ENCODE results near the gene LAIR1.
"Not testable (repeated sequence)": the region's sequence is repeated elsewhere in the genome, so short reads cannot be mapped to it uniquely, and the experiment has no call there.

The LAIR1 gene

DNA sequence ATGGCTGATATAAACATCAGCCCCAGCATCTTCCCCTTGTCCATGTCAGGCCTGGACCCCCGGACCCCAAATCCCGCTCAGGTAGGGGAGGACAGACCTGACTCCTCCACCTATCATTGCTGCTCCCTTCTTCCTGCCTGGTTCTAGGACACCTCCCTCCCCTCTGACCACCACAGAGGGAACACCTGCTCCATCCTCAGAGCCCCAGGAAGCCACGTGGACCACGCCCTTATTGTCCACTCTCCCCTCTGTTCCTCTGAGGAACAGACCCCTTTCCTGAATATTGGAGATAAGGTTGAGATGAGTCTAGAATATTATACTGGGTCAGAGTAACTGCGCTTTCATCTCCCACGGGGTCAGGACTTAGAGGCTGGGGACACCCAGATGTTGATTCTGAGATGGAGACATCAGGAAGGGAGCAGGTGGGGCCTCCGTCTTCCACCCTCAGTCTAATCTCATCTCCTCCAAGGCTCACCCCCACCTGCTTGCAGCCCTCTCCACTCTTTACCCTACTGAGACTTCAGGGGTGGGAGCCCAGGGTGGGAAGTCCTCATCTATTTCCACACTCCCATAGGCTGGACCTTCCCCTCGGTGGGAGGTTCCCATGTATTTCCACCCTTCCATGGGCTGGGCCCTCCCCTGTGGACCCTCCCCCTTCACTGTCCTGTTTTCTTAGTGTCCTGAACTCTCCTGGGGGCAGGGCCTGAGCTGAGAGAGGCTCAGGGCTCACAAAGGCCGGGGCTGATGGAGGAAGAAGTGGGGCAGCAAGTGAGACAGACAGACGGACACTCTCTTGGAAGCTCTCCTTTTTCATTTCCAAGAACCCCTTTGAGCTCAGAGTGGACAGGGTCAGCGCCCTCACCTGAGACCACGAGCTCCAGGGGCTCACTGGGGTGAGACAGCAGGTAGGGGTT lies 28.5 kb downstream of the LAIR1 start:
- Histone ChIP-seq H3K9ac (ENCODE audit: low read length) (no peak overlapping the region), H3K9me3 (ENCODE audit: control insufficient read depth, low read length) (no peaks in the 10 kb centered on the region), H3K4me3 (ENCODE audit: low read length) (no peak overlapping the region), H3K27me3 (ENCODE audit: control insufficient read depth, insufficient read depth, low read length) (peaks cover 7% of the 10 kb centered on the region), H3K36me3 (ENCODE audit: control insufficient read depth, insufficient read depth, low read length) (no peaks in the 10 kb centered on the region), H3K4me1 (ENCODE audit: control insufficient read depth, insufficient read depth, low read length) (no peaks in the 10 kb centered on the region)

GRCh38 chr19:54335164-54335563 lies 29.6 kb downstream of the LAIR1 start:
- Histone ChIP-seq H3K9me3 (ENCODE audit: control insufficient read depth, low read length) (no peaks in the 10 kb centered on the region), H3K27me3 (ENCODE audit: control insufficient read depth, insufficient read depth, low read length) (peaks cover 4% of the 10 kb centered on the region), H3K36me3 (ENCODE audit: control insufficient read depth, insufficient read depth, low read length) (no peaks in the 10 kb centered on the region), H3K4me1 (ENCODE audit: control insufficient read depth, insufficient read depth, low read length) (no peaks in the 10 kb centered on the region), H3K4me3 (ENCODE audit: low read length) (no peak overlapping the region), H3K9ac (ENCODE audit: low read length) (no peak overlapping the region)

DNA sequence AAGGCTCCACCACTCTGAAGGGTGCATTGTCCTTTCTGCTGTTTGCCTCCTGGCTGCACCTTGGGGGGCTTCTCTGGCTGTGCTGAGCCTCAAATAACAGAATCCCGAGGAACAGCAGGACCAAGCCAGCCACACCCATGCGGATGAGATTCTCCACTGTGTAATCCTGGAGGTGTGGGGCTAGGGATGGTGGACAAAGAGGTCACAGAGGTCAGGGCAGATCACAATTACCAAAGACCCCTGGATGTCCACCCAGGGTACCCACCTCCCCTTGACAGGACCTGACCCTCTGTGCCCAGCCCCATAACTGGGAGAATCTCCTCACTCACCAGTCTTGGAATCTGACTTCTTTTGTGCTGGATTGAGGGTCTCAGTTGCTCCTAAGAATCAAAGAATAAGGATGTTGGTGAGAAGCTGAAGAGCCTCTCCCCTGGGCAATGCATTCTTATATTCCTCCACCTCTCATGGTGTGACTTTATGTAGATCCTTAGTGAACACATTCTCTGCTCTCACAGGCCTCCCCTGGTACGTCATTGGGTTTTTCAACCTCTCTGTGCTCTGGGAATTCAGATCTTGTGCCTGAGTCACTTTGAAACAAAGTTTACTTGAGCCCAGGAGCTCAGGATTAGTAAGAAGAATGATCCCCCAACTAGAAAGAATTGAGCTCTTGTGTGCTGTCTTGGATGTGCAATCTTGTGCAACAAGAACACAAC lies 31.0 kb downstream of the LAIR1 start:
- Histone ChIP-seq H3K4me3 (ENCODE audit: low read length) (no peak overlapping the region), H3K36me3 (ENCODE audit: control insufficient read depth, insufficient read depth, low read length) (no peaks in the 10 kb centered on the region), H3K9ac (ENCODE audit: low read length) (no peak overlapping the region), H3K27me3 (ENCODE audit: control insufficient read depth, insufficient read depth, low read length) (peaks cover under 1% of the 10 kb centered on the region), H3K9me3 (ENCODE audit: control insufficient read depth, low read length) (no peaks in the 10 kb centered on the region), H3K4me1 (ENCODE audit: control insufficient read depth, insufficient read depth, low read length) (no peaks in the 10 kb centered on the region)

DNA sequence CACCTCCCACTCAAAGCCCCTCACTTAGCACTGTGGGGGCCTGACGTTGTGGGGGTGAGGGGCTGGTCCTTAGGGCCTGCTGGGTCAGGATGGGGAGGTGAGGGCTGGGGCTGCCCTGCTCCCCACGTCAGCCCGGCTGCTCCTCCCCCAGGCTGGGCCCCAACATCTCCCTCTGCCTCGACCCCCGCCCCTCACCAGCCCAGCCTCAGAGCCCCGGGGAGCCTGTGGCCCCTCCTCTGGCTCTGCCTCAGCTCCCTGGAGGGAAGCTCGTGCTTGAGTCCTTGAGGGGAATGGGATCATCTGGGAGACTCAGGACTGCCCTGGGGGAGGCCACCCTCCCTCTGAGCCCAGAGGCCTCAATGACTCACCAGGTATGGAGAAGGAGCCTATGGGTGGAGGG lies 32.6 kb downstream of the LAIR1 start:
- Histone ChIP-seq H3K4me3 (ENCODE audit: low read length) (no peak overlapping the region), H3K9me3 (ENCODE audit: control insufficient read depth, low read length) (no peaks in the 10 kb centered on the region), H3K36me3 (ENCODE audit: control insufficient read depth, insufficient read depth, low read length) (no peaks in the 10 kb centered on the region), H3K9ac (ENCODE audit: low read length) (no peak overlapping the region), H3K4me1 (ENCODE audit: control insufficient read depth, insufficient read depth, low read length) (no peaks in the 10 kb centered on the region), H3K27me3 (ENCODE audit: control insufficient read depth, insufficient read depth, low read length) (no peaks in the 10 kb centered on the region)

GRCh38 chr19:54331626-54332025 lies 33.1 kb downstream of the LAIR1 start:
- H3K4me3 ChIP-seq (ENCODE audit: low read length), result no peak overlapping the region
- no peaks in the 10 kb centered on the region for H3K4me1 ChIP-seq (ENCODE audit: control insufficient read depth, insufficient read depth, low read length)
- no peak overlapping the region for H3K9ac ChIP-seq (ENCODE audit: low read length)
- H3K27me3 ChIP-seq (ENCODE audit: control insufficient read depth, insufficient read depth, low read length), result no peaks in the 10 kb centered on the region
- H3K36me3 ChIP-seq (ENCODE audit: control insufficient read depth, insufficient read depth, low read length), result no peaks in the 10 kb centered on the region
- no peaks in the 10 kb centered on the region for H3K9me3 ChIP-seq (ENCODE audit: control insufficient read depth, low read length)

GRCh38 chr19:54329476-54330165 lies 35.1 kb downstream of the LAIR1 start:
- Histone ChIP-seq H3K4me1 (ENCODE audit: control insufficient read depth, insufficient read depth, low read length) (no peaks in the 10 kb centered on the region), H3K4me3 (ENCODE audit: low read length) (no peak overlapping the region), H3K36me3 (ENCODE audit: control insufficient read depth, insufficient read depth, low read length) (no peaks in the 10 kb centered on the region), H3K27me3 (ENCODE audit: control insufficient read depth, insufficient read depth, low read length) (peaks cover 3% of the 10 kb centered on the region), H3K9ac (ENCODE audit: low read length) (no peak overlapping the region), H3K9me3 (ENCODE audit: control insufficient read depth, low read length) (no peaks in the 10 kb centered on the region)

DNA sequence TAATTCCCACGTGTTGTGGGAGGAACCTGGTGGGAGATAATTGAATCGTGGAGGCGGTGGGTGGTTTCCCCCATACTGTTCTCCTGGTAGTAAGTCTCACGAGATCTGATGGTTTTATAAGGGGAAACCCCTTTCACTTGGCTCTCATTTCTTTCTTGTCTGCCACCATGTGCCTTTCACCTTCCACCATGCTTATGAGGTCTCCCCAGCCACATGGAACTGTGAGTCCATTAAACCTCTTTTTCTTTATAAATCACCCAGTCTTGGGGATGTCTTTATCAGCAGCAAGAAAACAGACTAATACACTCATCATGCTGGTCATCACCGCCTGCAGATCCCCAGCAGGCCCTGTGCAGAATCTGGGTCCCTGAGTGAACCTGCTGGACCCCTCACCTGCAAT lies 36.0 kb downstream of the LAIR1 start:
- H3K4me3 ChIP-seq (ENCODE audit: low read length); H3K9ac ChIP-seq (ENCODE audit: low read length): not testable (repeated sequence)

GRCh38 chr19:54325631-54326030 lies 39.1 kb downstream of the LAIR1 start:
- H3K9ac ChIP-seq (ENCODE audit: low read length), result no peak overlapping the region
- peaks cover 3% of the 10 kb centered on the region for H3K27me3 ChIP-seq (ENCODE audit: control insufficient read depth, insufficient read depth, low read length)
- H3K9me3 ChIP-seq (ENCODE audit: control insufficient read depth, low read length), result no peaks in the 10 kb centered on the region
- no peak overlapping the region for H3K4me3 ChIP-seq (ENCODE audit: low read length)
- H3K4me1 ChIP-seq (ENCODE audit: control insufficient read depth, insufficient read depth, low read length), result no peaks in the 10 kb centered on the region
- H3K36me3 ChIP-seq (ENCODE audit: control insufficient read depth, insufficient read depth, low read length), result no peaks in the 10 kb centered on the region

More for the DNA sequence above, 36.0 kb downstream of the LAIR1 start:
- not testable (repeated sequence) for H3K4me1 ChIP-seq (ENCODE audit: control insufficient read depth, insufficient read depth, low read length); H3K9me3 ChIP-seq (ENCODE audit: control insufficient read depth, low read length); H3K27me3 ChIP-seq (ENCODE audit: control insufficient read depth, insufficient read depth, low read length); H3K36me3 ChIP-seq (ENCODE audit: control insufficient read depth, insufficient read depth, low read length)

DNA sequence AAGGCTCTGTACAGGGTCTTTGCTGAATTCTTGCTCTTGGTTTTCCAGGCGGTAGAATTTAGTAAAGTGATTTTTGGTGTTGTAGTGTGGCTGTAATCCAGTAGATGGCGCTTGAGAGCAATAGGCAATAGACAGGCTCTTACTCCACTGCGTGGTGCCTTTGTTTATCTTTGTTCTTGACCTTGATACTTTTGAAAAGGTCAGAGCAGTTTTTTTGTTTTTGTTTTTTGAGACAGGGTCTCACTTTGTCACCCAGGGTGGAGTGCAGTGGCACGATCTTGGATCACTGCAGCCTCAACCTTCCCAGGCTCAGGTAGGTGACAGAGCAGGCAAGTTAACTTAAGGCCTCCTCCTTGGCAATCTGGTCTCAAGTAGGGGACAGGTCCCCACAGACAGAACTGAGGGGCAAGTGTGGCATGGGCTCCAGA lies 39.5 kb downstream of the LAIR1 start:
- Histone ChIP-seq H3K4me1 (ENCODE audit: control insufficient read depth, insufficient read depth, low read length) (no peaks in the 10 kb centered on the region), H3K27me3 (ENCODE audit: control insufficient read depth, insufficient read depth, low read length) (peaks cover 3% of the 10 kb centered on the region), H3K4me3 (ENCODE audit: low read length) (no peak overlapping the region), H3K36me3 (ENCODE audit: control insufficient read depth, insufficient read depth, low read length) (no peaks in the 10 kb centered on the region), H3K9ac (ENCODE audit: low read length) (peak overlapping the region; percentile 7), H3K9me3 (ENCODE audit: control insufficient read depth, low read length) (no peaks in the 10 kb centered on the region)

DNA sequence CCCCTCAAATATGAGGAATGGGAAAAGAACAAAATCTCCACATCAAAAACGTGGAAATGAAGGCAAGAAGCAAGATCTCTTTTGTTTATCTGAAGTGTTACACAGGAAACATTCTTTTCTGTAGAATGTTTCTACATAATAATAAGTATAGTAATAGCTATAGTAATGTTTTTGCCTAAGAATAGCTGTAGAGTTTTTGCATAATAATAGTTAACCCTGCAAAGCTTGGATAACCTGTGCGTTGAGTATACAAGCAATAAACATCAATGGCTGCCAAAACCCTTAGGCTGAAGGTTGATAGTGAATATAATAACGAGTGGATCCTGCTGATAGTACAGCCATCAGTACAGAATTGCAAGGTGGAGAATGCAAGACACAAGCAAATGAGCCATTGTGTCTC lies 40.7 kb downstream of the LAIR1 start:
- Histone ChIP-seq H3K4me3 (ENCODE audit: low read length) (no peak overlapping the region), H3K36me3 (ENCODE audit: control insufficient read depth, insufficient read depth, low read length) (no peaks in the 10 kb centered on the region), H3K9ac (ENCODE audit: low read length) (no peak overlapping the region), H3K4me1 (ENCODE audit: control insufficient read depth, insufficient read depth, low read length) (no peaks in the 10 kb centered on the region), H3K9me3 (ENCODE audit: control insufficient read depth, low read length) (no peaks in the 10 kb centered on the region), H3K27me3 (ENCODE audit: control insufficient read depth, insufficient read depth, low read length) (peaks cover 3% of the 10 kb centered on the region)

- H3K4me3 ChIP-seq (ENCODE audit: low read length); H3K9me3 ChIP-seq (ENCODE audit: control insufficient read depth, low read length); H3K27me3 ChIP-seq (ENCODE audit: control insufficient read depth, insufficient read depth, low read length); H3K4me1 ChIP-seq (ENCODE audit: control insufficient read depth, insufficient read depth, low read length); H3K9ac ChIP-seq (ENCODE audit: low read length); H3K36me3 ChIP-seq (ENCODE audit: control insufficient read depth, insufficient read depth, low read length): not testable (repeated sequence)
These were observed 41.8 kb downstream of the LAIR1 start for GRCh38 chr19:54322934-54323333.

DNA sequence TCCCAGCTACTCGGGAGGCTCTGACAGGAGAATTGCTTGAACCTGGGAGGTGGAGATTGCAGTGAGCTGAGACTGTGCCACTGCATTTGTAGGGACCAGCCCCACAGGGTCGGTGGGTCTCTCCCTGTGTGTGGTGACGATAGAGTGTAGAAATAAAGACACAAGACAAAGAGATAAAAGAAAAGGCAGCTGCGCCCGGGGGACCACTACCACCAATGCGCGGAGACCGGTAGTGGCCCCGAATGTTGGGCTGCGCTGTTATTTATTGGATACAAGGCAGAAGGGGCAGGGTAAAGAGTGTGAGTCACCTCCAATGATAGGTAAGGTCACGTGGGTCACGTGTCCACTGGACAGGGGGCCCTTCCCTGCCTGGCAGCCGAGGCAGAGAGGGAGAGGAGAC lies 42.4 kb downstream of the LAIR1 start:
- not testable (repeated sequence) for H3K27me3 ChIP-seq (ENCODE audit: control insufficient read depth, insufficient read depth, low read length); H3K9me3 ChIP-seq (ENCODE audit: control insufficient read depth, low read length); H3K9ac ChIP-seq (ENCODE audit: low read length); H3K36me3 ChIP-seq (ENCODE audit: control insufficient read depth, insufficient read depth, low read length); H3K4me1 ChIP-seq (ENCODE audit: control insufficient read depth, insufficient read depth, low read length); H3K4me3 ChIP-seq (ENCODE audit: low read length)

Measured in mucosa of stomach (tissue), 1 donor.